GM12878 (cell line): ENCODE measurements around the gene RECK. TPM values are rescaled to one million over a fixed set of nuclear protein-coding genes. Genes with fewer than 3 reads are reported as not detected.
A peak's percentile ranks its signal among the peaks of the same experiment; 100 is the strongest.

Source experiments
- ATAC-seq: fragments of 200-7000 bp; cut with Tn5 transposase; 3 replicates; pipeline ENCODE4 v1.9.1; 2020; ENCODE audit warnings: mild to moderate bottlenecking, moderate library complexity
- BruUV-seq: library from RNA; stranded (reverse); fragments of 400-500 nt; replicated peaks from 2 replicates; lab custom pipeline; 2021; lab: Mats Ljungman, UMichigan
- CTCF ChIA-PET: fragments of 300-600 bp; sonication (Branson Sonifier 250); formaldehyde crosslinking; extraction: SDS; loops from one replicate; lab custom pipeline; 2021; ENCODE audit warnings: inconsistent platforms; lab: Yijun Ruan, JAX
- POLR2A ChIA-PET: fragments of 350-600 bp; formaldehyde crosslinking; extraction: SDS; loops from one replicate; lab custom pipeline; 2021; ENCODE audit warnings: inconsistent platforms; lab: Charles Lee
- RAD21 ChIA-PET: fragments of 300-600 bp; sonication (Branson Sonifier 250); formaldehyde crosslinking; loops from one replicate; lab custom pipeline; 2023; ENCODE audit warnings: antibody characterized with exemption; ENCODE audit not compliant: unreplicated experiment; lab: Charles Lee
- SMC1A ChIA-PET: fragments of 300-600 bp; sonication (Branson Sonifier 250); formaldehyde crosslinking; loops from one replicate; lab custom pipeline; 2023; ENCODE audit not compliant: unreplicated experiment, uncharacterized antibody; lab: Charles Lee
- DNase-seq: peaks from one replicate; pipeline ENCODE4 v3.0.0-alpha.2; 2011; ENCODE audit warnings: low read depth, low spot score
- FAIRE-seq: peaks from 3 replicates; lab custom pipeline; 2011; peaks lifted over from hg19 to GRCh38; lab: Jason Lieb, UNC
- H2AFZ ChIP-seq: 2 replicates; pipeline ENCODE4 v1.6.0; 2011; ENCODE audit warnings: low read depth, low read length, control low read depth; ENCODE audit not compliant: control insufficient read depth
- H3K27ac ChIP-seq: 2 replicates; pipeline ENCODE4 v1.5.1; 2011; ENCODE audit warnings: control low read depth; ENCODE audit not compliant: control insufficient read depth, insufficient read depth
- H3K27me3 ChIP-seq, 2 experiments: replicated peaks in 1 of 2; 2 replicates each; pipeline versions ENCODE4 v1.6.0 to v1.6.1; 2011; ENCODE audit warnings: low read length in 1 of 2; ENCODE audit not compliant: control insufficient read depth in 2 of 2, insufficient read depth in 2 of 2
- H3K36me3 ChIP-seq, 2 experiments: 2 replicates each; pipeline ENCODE4 v1.5.1; 2011; ENCODE audit warnings: low read length in 1 of 2; ENCODE audit not compliant: control insufficient read depth in 2 of 2, insufficient read depth in 2 of 2
- H3K4me1 ChIP-seq: 2 replicates; pipeline ENCODE4 v1.6.1; 2011; ENCODE audit warnings: mild to moderate bottlenecking, low read length, moderate library complexity, mixed read lengths; ENCODE audit not compliant: control insufficient read depth, insufficient read depth
- H3K4me2 ChIP-seq: 2 replicates; pipeline ENCODE4 v1.6.0; 2011; ENCODE audit warnings: control low read depth; ENCODE audit not compliant: control insufficient read depth, insufficient read depth
- H3K4me3 ChIP-seq: fragments of 200-600 bp; sonication (generic); 2 replicates; pipeline ENCODE4 v1.5.1; 2016
- H3K79me2 ChIP-seq: 2 replicates; pipeline ENCODE4 v1.6.0; 2011; ENCODE audit warnings: low read length; ENCODE audit not compliant: control insufficient read depth, insufficient read depth
- H3K9ac ChIP-seq: 2 replicates; pipeline ENCODE4 v1.8.0; 2011; ENCODE audit warnings: low read length, control low read depth, mixed read lengths; ENCODE audit not compliant: control insufficient read depth, insufficient read depth
- H3K9me3 ChIP-seq: replicated peaks from 3 replicates; pipeline ENCODE4 v1.5.1; 2011; ENCODE audit warnings: mild to moderate bottlenecking, low read length; ENCODE audit not compliant: control insufficient read depth, insufficient read depth
- H4K20me1 ChIP-seq: 2 replicates; pipeline ENCODE4 v1.6.0; 2011; ENCODE audit not compliant: control insufficient read depth, insufficient read depth
- BACH1 ChIP-seq: fragments of 450-650 bp; IDR thresholded peaks from 2 replicates; pipeline ENCODE4 v1.6.1; 2017; ENCODE audit warnings: mild to moderate bottlenecking, borderline replicate concordance
- BCL11A ChIP-seq: IDR thresholded peaks from 2 replicates; pipeline ENCODE4 v1.6.1; 2011; ENCODE audit warnings: low read depth, low read length
- CREB1 ChIP-seq: IDR thresholded peaks from 2 replicates; pipeline ENCODE4 v1.6.1; 2012; ENCODE audit warnings: low read depth, mild to moderate bottlenecking, inconsistent platforms
- E2F8 ChIP-seq: fragments of 450-650 bp; IDR thresholded peaks from 2 replicates; pipeline ENCODE4 v1.6.1; 2018; ENCODE audit warnings: mild to moderate bottlenecking, low read depth, moderate library complexity; ENCODE audit not compliant: partially characterized antibody
- EED ChIP-seq: sonication (generic); IDR thresholded peaks from 2 replicates; pipeline ENCODE4 v1.6.1; 2016; ENCODE audit warnings: antibody characterized with exemption, low read depth
- IKZF2 ChIP-seq, 2 experiments: fragments of 450-650 bp; IDR thresholded peaks; 2 replicates each; pipeline ENCODE4 v1.6.1; 2017; ENCODE audit warnings: mild to moderate bottlenecking in 2 of 2, moderate library complexity in 2 of 2
- IRF4 ChIP-seq: IDR thresholded peaks from 2 replicates; pipeline ENCODE4 v1.6.1; 2011; ENCODE audit warnings: low read depth, low read length
- NFIC ChIP-seq: IDR thresholded peaks from 2 replicates; pipeline ENCODE4 v1.6.1; 2012; ENCODE audit warnings: low read depth, mild to moderate bottlenecking, inconsistent platforms, low read length, moderate library complexity
- NKRF ChIP-seq: fragments of 450-650 bp; conservative IDR thresholded peaks from 2 replicates; pipeline ENCODE4 v1.6.1; 2017; ENCODE audit warnings: mild to moderate bottlenecking, moderate library complexity
- NR2C1 ChIP-seq: fragments of 450-650 bp; IDR thresholded peaks from 2 replicates; pipeline ENCODE4 v1.6.1; 2017; ENCODE audit warnings: antibody characterized with exemption, mild to moderate bottlenecking, moderate library complexity
- PML ChIP-seq: IDR thresholded peaks from 2 replicates; pipeline ENCODE4 v1.6.1; 2012; ENCODE audit warnings: low read length, inconsistent platforms
- POU2F2 ChIP-seq: IDR thresholded peaks from 3 replicates; pipeline ENCODE4 v1.6.1; 2011; ENCODE audit warnings: low read depth, mild to moderate bottlenecking, low read length, borderline replicate concordance
- RAD21 ChIP-seq: IDR thresholded peaks from 2 replicates; pipeline ENCODE4 v1.6.1; 2011; ENCODE audit warnings: mild to moderate bottlenecking, low read depth, low read length, moderate library complexity; ENCODE audit not compliant: insufficient read depth
- SKIL ChIP-seq: fragments of 450-650 bp; IDR thresholded peaks from 2 replicates; pipeline ENCODE4 v1.6.1; 2017; ENCODE audit warnings: mild to moderate bottlenecking, low read depth, inconsistent platforms; ENCODE audit not compliant: poor library complexity, severe bottlenecking
- WGBS: methylation state at CpG from one replicate; pipeline ENCODE4 v1.1.6; 2016; ENCODE audit warnings: low lambda C conversion rate; ENCODE audit not compliant: insufficient replicate concordance, insufficient coverage; ENCODE audit errors: missing lambda C conversion rate; 5-methylcytosine and 5-hydroxymethylcytosine counted together
- in situ Hi-C: fragments of 300-500 bp; cut with MboI; formaldehyde crosslinking; loops from 9 replicates; pipeline ENCODE4 v1.14.3; 2018; ENCODE audit warnings: mixed read lengths
- intact Hi-C: fragments of 100-400 bp; cut with micrococcal nuclease; formaldehyde crosslinking; loops from one replicate; pipeline ENCODE4 v1.14.2; 2022; ENCODE audit not compliant: unreplicated experiment
- polyA plus RNA-seq, 11 experiments: library from polyadenylated mRNA; depleted of rRNA in 4 of 11; unstranded in 6 of 11; stranded (reverse) in 5 of 11; fragments of >200 nt; fragmentation: Nextera tagmentation in 4 of 11; fragmentation: Illumina TruSeq in 1 of 11; extraction: Ambion mirVana in 4 of 11; extraction: Trizol in 1 of 11; gene quantifications; 1 replicate in 1 of 11; 2 replicates in 10 of 11; pipeline versions ENCODE4 v1.2.1 to v1.2.3, GENCODE V29; 2011 to 2016; ENCODE audit warnings: inconsistent platforms in 2 of 11, missing spikeins in 2 of 11, low read depth in 1 of 11
- total RNA-seq, 4 experiments: library from RNA; depleted of rRNA in 3 of 4; stranded (reverse); fragments of >200 nt in 3 of 4; fragmentation: Illumina TruSeq in 1 of 4; extraction: Trizol in 1 of 4; gene quantifications; 2 replicates each; pipeline versions ENCODE4 v1.2.1 to v1.2.3, GENCODE V29; 2013 to 2021

Gene RECK
- total and polyA plus RNA-seq, 10 of the 15 experiments (the other 5 are each of a cell fraction or from before 2014, with no cell fraction given) = 0.02 to 0.40 (median 0.13) TPM

- H3K9ac ChIP-seq = no peak overlapping the region
- no peak overlapping the region for H2AFZ ChIP-seq
- no peaks in the 10 kb centered on the region for H3K79me2 ChIP-seq
- H3K27ac ChIP-seq = no peak overlapping the region; the same call in none of the 2 replicates
- DNase-seq (peak; percentile 76), ATAC-seq (peak; percentile 80), FAIRE-seq (no peak)
- H3K9me3 ChIP-seq = peaks cover 4% of the 10 kb centered on the region; the same call in 1 of the 3 replicates
- in situ Hi-C loops (no loop called here), intact Hi-C loops (no loop called here)
- no TSS peak for BruUV-seq
- H3K4me3 ChIP-seq = no peak overlapping the region
- peak overlapping the region; percentile 53 for H3K4me2 ChIP-seq
- ChIA-PET RAD21 (interaction anchor here (1.0 kb wide), 1 partner anchor 18 kb away, joined by 4 read pairs; no protein-coding TSS in a partner anchor), POLR2A (no interaction called here), CTCF (interaction anchor here (0.6 to 1.7 kb wide), 4 partner anchors 18 to 158 kb away, joined by 3 to 8 read pairs (median 4); no protein-coding TSS in a partner anchor), SMC1A (interaction anchor here (1.4 to 1.5 kb wide), 2 partner anchors 20 to 44 kb away, joined by 5 read pairs; partner anchors contain the start of gene CCIN)
- no peaks in the 10 kb centered on the region for H3K36me3 ChIP-seq
- H3K27me3 ChIP-seq = no peaks in the 10 kb centered on the region
- H4K20me1 ChIP-seq = no peaks in the 10 kb centered on the region
- WGBS = 6% methylated on average over 14 of the region's 14 CpGs
- peaks cover 70% of the 10 kb centered on the region for H3K4me1 ChIP-seq
- TF ChIP-seq POU2F2 (no peak), EED (peak; percentile 80), BACH1 (no peak), CREB1 (peak; percentile 47; the same call in 1 of the 2 replicates), E2F8 (no peak), NFIC (peak; percentile 69), BCL11A (peak; percentile 50; the same call in 1 of the 2 replicates), PML (0 out of 2 replicates have a peak, but pooled peaks have one; percentile 25), IRF4 (peak; percentile 73; the same call in 1 of the 2 replicates), NR2C1 (no peak), SKIL (peak; percentile 53), NKRF (no peak), IKZF2 (IDR thresholded peaks at IDR 0.05) (peak; percentile 33 to 36; a peak in 2 of 4 replicates), RAD21 (0 out of 2 replicates have a peak, but pooled peaks have one; percentile 5)
Measured at GRCh38 chr9:36148311-36149051, 111.8 kb downstream of the RECK start.
